ENCODE data around the gene HFM1.
"Not testable (repeated sequence)": the region's sequence is repeated elsewhere in the genome, so short reads cannot be mapped to it uniquely, and the experiment has no call there.

Gene HFM1

DNA sequence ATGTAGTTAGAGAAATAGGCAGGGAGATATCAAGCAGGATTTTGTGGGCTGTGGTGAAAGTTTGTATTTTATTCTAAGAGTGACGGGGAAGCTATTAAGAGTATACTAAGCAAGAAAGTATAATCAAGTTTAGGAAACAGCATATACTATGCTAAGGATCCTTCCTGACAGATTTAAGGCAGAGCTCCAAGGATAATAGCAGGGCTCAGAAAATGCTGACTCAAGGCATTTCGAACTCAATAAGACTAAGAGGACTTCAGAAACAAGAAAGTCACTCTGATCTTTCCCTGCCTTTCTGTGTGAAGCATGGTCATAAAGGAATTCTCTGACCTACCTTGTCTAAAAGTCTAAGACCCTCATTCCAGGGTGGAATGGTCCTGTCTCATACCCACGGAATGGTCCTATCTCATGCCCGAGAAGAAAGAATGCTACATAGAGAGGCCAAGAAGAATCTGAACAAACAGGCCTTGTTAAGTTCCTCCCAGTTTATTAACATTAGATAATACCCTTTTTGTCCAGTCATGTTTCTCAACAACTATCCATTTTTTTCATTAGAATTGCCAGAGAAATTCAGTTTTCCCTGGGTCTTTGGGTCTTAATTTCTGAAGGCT, 59.1 kb downstream of the HFM1 start:
- DNase-seq: no peak

DNA sequence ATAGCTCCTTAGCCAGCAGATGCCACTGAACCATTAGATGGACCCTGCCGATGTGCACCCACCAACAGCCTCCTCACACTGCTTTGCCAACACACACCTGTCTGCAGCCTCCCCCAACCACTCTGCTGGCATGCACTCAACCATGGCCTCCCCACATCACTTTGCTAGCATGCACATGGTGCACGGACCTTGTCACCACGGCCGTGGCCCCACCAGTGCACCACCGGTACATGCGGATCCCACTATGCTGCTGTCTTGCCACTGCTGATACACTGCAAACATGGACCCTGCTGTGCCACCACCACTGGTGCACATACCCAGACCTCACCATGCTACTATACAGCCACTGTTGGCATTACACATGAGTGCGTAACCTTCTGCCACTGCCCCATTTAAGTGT, 66.1 kb downstream of the HFM1 start:
- DNase-seq: no peak

DNA sequence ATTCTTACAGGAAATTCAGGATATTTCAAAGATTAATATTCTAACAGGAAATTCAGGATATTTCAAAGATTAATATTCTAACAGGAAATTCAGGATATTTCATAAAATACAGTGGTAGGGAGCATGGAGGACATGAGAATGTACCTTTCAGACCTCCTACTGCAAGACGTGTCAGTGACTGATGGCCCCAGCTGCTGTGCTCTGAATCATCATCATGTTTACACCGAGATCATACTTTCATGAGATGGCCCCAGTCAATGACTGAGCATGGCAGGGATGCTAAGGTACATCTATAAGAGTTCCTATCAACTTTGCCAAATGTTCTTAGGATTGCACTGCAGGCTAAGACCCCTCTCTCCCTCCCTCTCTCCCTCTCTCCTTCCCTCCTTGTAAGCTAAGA, 69.0 kb downstream of the HFM1 start:
- no peak for DNase-seq

DNA sequence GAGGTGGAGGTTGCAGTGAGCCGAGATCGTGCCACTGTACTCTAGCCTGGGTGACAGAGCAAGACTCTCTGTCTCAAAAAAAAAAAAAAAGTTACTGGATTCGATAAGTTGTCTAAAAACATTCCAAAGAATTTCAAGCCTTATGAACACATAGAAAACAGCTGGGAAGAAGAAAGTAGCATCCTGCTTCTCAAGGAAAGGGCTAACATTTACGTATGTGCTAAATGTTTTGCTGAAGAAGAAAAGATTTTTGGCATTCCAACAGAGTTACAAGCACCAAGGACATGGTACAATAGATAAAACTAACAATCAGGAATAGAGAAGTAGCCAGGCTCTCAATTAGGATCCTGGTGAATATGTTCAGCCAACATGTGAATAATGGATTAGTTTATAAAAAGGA, 69.8 kb downstream of the HFM1 start:
- no peak for DNase-seq

DNA sequence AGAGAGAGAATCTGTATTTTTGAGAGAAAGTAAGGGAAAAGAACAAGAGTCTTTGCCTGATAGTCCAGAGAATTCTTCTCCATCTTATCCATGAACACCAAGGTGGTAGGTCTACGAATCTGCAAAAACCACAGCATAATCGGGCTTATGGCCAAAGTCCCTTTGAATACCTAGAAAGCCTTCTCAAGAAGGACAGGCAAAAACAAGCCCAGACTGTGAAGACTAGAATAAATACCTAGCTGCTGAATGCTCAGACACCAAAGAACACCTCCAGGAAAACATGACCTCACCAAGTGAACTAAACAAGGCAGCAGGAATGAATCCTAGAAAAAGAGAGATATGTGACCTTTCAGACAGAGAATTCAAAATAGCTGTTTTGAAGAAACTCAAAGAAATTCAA, 79.2 kb downstream of the HFM1 start:
- no peak for DNase-seq

DNA sequence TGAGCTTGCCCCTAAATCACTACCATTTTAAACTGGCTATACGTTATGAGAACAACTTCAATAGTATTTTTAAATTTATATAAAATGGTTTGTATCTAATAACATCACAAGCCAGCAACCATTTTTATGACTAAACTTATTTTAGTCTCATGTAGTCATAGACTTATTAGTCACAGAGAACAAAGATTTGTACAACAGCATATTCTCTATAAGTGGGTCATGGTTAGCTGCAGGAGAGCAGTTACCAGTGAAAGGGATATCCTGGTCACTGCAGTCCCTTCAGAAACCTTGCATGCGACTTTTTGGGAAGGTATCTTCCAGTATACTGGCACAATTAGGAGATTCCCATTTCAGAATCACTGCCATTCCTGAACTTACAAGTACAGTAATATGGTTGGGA, 90.0 kb downstream of the HFM1 start:
- no peak for DNase-seq

DNA sequence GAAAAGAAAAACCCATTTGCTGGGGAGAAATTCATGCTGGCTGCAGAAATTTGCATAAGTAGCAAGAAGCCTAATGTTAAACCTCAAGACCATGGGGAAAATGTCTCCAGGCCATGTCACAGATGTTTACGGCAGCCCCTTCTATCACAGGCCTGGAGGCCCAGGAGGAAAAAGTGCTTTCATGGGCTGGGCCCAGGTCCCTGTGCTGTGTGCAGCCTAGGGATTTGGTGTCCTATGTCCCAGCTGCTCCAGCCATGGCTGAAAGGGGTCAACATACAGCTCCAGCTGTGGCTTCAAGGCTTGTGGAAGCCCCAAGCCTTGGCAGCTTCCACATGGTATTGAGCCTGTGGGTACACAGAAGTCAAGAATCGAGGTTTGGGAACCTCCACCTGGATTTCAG, 93.0 kb downstream of the HFM1 start:
- DNase-seq: no peak

DNA sequence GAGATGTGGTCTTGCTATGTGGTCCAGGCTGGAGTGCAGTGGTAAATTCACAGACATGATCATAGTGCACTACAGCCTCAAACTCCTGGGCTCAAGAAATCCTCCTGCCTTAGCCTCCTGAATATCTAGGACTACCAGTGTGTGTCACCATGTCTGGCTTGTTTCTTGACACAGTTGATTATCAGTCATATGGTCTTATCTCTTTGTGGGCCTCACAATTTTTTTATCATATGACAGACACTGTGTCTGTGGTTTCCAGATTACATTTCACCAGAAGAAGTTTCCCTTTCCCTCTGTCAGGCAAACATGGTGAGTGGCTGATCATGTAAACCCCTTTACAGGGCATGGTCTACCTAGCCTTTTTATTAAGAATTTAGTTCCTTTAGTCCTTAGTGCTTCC, 96.1 kb downstream of the HFM1 start:
- DNase-seq: no peak

DNA sequence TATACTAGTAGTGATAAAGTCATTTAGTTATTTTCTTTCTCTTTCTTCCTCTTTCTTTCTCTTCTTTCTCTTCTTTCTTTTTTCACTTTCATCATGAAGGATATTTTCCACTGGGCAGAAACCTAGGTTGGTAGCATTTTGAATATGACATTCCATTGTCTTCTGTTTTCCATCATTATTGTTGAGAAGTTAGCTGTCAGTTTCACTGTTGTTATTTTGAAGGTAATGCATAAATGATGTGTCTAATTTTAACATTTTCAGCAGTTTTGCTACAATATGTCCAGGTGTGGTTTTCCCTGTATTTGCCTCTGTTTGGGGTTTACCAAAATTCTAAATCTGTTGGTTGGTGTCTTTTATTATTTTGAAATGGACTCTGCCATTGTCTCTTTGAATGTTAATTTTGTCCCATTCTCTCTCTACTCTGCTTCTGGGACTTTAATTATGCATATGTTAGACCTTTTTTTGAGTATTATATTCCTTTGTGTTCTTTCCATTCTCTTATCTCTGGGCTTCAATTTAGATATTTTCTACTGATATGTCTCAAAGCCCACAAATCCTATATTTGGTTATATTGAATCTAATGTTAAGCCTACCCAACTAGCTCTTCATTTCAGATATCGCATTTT, 96.7 kb downstream of the HFM1 start:
- no peak for DNase-seq

DNA sequence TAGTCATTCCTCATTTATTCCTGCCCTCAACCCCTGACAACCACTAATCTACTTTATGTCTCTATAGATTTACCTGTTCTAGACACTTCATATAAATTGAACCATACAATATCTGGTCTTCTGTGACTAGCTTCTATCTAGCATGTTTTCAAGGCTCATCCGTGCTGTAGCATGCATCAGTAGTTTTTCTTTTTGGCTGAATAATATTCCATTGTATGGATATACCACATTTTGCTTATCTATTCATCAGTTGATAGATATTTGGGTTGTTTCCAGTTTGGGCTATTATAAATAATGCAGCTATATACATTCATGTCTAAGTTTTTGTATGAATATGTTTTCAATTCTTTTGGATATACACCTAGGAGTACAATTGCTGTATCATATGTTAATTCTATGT, 101.5 kb downstream of the HFM1 start:
- no peak for DNase-seq

DNA sequence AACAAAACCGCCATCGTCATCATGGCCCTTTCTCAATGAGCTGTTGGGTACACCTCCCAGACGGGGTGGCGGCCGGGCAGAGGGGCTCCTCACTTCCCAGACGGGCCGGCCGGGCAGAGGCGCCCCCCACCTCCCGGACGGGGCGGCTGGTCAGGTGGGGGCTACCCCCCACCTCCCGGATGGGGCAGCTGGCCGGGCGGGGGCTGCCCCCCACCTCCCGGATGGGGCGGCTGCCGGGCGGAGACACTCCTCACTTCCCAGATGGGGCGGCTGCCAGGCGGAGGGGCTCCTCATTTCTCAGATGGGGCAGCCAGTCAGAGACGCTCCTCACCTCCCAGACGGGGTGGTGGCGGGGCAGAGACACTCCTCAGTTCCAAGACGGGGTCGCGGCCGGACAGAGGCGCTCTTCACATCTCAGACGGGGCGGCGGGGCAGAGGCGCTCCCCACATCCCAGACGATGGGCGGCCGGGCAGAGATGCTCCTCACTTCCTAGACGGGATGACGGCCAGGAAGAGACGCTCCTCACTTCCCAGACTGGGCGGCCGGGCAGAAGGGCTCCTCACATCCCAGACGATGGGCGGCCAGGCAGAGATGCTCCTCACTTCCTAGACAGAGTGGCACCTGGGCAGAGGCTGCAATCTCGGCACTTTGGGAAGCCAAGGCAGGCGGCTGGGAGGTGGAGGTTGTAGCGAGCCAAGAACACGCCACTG, 115.6 kb downstream of the HFM1 start:
- DNase-seq: not testable (repeated sequence)

DNA sequence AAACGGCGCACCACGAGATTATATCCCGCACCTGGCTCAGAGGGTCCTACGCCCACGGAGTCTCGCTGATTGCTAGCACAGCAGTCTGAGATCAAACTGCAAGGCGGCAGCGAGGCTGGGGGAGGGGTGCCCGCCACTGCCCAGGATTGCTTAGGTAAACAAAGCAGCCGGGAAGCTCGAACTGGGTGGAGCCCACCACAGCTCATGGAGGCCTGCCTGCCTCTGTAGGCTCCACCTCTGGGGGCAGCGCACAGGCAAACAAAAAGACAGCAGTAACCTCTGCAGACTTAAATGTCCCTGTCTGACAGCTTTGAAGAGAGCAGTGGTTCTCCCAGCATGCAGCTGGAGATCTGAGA, 117.7 kb downstream of the HFM1 start:
- DNase-seq: not testable (repeated sequence)

DNA sequence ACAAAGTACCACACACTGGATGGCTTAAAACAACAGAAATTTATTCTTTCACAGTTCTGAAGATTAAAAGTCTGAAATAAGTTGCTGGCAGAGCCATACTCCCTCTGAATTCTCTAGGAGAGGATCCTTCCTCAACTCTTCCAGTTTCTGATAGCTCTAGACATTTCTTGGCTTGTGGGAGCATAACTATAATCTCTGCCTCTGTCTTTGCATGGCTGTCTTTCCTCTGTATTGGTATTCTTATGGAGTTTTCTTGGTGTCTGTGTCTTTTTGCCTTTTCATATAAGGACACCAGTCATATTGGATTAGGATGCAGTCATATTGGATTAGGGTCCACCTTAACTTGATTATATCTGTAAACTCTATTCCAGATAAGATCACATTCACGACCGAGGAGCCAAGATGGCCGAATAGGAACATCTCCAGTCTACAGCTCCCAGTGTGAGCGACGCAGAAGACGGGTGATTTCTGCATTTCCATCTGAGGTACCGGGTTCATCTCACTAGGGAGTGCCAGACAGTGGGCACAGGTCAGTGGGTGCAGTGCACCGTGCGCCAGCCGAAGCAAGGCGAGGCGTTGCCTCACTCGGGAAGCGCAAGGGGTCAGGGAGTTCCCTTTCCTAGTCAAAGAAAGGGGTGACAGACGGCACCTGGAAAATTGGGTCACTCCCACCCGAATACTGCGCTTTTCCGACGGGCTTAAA, 118.2 kb downstream of the HFM1 start:
- DNase-seq: not testable (repeated sequence)

DNA sequence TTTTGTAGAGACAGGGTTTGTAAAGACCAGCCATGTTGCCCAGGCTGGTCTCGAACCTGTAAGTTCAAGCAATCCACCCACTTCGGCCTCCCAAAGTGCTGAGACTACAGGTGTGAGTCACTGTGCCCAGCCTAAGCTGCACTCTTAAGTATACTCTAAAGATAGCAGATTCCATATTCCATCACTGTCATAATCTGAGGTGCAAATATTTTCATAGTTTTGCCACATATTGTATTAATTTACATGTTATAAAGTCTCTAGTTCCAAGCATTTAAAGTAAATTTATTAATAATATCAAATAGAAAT, 121.3 kb downstream of the HFM1 start:
- DNase-seq: no peak

DNA sequence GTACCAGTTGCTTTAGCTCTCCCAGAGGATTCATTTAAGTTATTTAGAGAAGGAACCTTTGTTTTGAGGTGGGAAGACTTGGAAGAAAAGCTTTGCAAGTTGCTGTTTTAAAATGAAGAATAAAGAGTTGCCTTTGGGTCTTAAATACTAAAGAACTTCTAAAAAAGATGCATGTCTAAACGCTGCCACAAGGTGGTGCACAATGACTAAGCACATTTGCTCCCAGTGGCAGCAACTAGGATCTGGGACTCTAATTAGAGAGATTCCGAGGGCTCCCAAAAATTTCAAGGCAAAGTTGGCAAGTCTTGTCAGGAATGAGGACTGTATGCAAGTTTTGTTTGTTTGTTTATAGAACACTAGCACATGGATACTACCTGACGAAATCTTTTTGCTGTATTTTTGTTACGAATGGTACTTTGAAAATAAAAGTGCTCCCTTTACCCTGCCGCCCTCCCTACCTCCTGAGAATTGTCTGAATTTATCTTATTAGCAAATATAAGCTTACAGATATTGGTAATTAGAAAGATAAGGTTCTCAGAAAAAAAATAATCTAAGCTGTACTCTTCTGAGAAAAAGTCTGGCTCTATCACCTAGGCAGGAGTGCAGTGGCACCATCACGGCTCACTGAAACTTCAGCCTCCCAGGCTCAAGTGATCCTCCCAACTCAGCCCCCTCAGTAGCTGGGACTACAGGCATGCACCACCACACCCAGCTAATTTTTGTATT, 121.8 kb downstream of the HFM1 start:
- DNase-seq: peak in 2 of 4 experiments; percentile 7 to 10

DNA sequence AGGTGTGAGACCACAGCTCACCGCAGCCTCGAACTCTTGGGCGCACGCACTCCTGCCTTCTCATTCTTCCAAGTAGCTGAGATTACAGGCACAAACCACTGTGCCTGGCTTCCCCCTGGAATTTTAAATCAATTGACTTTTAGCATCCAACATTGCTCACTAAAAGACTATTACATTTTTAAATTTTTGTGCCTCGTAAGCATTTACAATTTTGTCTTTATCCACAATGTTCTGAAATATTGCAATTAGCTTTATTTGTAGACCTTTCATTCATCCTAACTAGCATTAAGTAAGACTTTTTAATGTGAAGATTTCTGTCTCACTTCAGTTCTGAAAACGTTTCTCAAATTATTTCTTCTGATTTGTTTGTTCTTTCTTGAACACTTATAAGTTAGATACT, 122.9 kb downstream of the HFM1 start:
- no peak for DNase-seq

DNA sequence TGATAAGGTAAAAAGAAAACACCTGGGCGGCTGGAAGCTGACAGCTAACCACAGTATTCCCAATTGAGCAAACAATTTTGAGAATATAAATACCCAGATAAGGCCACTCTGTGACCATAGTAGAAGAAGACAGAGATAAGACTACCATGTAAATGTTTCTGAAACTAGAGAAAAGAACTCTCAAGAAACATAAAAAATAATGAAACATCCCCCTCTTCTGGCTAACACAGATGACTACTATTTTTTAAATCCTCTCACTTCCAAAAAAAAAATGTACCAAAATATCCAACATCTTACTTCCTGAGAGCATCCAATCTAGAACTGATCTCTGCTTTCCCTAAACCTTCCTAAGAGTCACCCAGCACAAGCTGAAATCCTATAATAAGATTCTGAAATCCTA, 125.9 kb downstream of the HFM1 start:
- DNase-seq: no peak

DNA sequence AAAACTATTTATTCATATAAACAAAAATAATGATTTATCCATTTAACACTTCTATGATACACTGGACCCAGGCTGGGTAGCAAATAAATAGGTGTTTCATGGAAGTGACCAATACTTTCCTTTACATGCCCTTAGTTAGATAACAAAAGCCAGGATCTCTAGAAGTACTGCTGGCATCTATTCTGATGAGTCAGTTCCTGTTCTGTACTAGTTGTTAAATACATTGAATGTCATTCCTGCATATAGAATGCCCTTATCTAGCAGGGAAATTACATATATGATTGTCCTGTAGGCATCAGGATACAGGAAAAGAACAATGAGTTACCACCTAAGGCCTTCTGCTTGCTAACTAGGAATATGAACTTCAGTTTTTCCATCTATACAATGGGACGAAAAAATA, 130.8 kb downstream of the HFM1 start:
- DNase-seq: no peak

DNA sequence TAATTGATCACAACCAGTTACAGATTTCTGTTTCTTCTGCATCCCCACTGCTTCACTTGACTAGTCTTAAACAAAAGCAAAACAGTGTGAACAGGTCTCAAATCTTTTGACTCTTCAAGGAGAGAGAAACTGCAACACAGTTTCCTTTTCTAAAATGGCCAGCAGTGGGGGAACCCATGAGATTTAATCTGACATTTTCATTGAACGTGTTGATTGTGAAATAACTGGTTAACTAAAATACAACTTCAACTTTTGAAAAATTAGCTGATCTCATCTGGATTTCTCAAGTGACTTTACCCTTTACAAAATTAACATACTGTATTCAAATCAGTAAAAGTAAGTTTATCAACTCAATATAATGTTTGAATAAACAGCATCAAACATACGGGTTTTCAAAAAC, 143.0 kb downstream of the HFM1 start:
- DNase-seq: no peak

DNA sequence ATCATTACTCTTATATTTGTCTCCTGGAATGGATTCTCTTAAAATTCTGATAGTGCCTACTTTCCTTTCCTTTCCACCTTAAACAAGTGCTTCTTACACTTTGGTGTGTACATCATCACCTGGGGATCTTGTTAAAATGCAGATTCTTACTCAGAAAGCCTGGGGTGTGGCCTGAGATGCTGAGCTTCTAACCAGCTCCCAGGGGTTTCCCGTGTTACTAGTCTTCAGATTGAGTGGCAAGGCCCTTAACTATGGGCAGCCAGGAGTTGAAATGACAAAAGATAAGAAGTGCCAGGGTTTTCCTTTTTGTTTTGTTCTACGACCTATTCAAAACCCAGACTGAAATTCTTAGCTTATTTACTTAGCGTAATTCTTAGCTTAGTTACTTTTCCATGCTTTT, 159.2 kb downstream of the HFM1 start:
- no peak for DNase-seq

DNA sequence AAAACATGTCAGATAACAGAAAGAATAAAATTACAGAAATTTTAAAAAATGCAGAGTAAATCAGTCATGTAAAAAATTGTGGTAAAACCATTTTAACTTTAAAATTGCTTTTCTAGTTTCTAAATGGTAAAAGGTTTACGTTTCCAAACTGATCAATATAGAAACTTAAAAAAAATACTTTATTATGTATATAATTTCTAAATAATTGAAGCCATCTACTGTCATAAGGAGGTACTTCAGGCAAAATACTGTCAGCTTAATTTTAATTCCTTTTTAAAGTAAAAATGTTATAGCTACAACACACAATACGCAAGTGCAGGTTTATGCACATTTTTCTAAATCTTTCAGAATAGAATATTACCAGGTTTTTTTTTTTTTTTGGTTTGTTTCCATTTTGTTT, 159.9 kb downstream of the HFM1 start:
- no peak for DNase-seq

DNA sequence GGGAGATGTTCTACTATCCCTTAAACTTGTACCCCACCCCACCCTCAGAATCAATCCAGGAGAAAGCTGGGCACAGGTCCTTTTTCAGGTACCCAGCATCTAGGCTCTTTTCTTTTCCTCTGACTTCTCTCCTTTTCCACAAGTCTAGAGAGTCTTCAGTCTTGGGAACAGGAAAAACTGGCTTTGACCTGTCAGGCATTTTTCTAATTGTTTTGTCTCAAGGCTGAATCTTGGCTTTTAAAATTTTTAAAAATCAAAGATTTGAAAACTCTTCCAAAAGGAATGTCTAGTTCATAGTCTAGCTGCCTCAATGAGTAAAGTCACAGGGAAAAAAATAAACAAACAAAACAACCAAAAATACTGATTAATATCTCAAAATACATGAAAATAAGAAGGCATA, 161.5 kb downstream of the HFM1 start:
- no peak for DNase-seq

DNA sequence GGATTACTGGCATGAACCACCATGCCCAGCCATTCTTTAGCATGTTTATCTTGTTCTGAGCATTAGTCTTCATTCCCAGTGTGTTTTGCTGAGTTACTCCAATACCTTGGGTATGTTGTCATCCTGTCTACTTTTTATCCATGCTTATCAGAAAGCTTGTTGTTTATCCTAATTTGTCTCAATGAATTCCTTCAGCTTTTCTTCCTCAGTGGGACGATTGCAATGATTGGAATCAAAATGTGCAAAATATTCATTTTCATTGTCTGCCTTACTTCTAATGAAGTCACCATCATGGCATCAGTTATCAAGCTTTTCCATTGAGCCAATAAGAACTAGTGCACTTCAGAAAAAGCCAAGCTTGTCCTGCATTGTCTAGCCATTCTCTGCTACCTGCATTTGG, 170.5 kb downstream of the HFM1 start:
- DNase-seq: no peak

DNA sequence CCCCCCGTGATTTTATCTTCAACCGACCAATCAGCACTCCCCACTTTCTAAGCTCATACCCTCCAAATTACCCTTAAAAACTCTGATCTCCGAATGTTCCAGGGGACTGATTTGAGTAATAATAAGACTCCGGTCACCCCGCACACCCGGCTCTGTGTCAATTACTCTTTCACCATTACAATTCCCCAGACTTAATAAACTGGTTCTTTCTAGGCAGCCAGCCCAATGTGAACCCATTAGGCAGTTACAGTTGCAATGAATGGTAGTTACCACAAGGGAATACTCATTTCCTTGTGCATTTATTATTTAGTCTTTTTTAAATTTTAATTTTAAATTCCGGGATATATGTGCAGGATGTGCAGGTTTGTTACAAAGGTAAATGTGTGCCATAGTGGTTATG, 177.9 kb downstream of the HFM1 start:
- DNase-seq: no peak
